HG02763 (cell line): ENCODE data around the gene MPRIP.
A peak's percentile ranks its signal among the peaks of the same experiment; 100 is the strongest.
"Not testable (repeated sequence)": the region's sequence is repeated elsewhere in the genome, so short reads cannot be mapped to it uniquely, and the experiment has no call there.

Source experiments
- ATAC-seq: cut with Tn5 transposase; IDR thresholded peaks from one replicate; pipeline ENCODE4 v1.9.1; 2021; ENCODE audit warnings: mild to moderate bottlenecking, moderate library complexity; ENCODE audit not compliant: unreplicated experiment

Gene MPRIP, protein sequence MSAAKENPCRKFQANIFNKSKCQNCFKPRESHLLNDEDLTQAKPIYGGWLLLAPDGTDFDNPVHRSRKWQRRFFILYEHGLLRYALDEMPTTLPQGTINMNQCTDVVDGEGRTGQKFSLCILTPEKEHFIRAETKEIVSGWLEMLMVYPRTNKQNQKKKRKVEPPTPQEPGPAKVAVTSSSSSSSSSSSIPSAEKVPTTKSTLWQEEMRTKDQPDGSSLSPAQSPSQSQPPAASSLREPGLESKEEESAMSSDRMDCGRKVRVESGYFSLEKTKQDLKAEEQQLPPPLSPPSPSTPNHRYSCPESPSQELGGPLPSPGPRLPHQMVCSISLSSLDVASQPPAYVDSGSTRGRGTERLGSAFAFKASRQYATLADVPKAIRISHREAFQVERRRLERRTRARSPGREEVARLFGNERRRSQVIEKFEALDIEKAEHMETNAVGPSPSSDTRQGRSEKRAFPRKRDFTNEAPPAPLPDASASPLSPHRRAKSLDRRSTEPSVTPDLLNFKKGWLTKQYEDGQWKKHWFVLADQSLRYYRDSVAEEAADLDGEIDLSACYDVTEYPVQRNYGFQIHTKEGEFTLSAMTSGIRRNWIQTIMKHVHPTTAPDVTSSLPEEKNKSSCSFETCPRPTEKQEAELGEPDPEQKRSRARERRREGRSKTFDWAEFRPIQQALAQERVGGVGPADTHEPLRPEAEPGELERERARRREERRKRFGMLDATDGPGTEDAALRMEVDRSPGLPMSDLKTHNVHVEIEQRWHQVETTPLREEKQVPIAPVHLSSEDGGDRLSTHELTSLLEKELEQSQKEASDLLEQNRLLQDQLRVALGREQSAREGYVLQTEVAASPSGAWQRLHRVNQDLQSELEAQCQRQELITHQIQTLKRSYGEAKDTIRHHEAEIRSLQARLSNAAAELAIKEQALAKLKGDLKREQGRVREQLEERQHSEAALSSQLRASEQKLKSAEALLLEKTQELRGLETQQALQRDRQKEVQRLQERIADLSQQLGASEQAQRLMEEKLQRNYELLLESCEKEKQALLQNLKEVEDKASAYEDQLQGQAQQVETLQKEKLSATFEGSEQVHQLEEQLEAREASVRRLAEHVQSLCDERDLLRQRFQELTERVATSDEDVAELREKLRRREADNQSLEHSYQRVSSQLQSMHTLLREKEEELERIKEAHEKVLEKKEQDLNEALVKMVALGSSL (N-terminal part only)

DNA sequence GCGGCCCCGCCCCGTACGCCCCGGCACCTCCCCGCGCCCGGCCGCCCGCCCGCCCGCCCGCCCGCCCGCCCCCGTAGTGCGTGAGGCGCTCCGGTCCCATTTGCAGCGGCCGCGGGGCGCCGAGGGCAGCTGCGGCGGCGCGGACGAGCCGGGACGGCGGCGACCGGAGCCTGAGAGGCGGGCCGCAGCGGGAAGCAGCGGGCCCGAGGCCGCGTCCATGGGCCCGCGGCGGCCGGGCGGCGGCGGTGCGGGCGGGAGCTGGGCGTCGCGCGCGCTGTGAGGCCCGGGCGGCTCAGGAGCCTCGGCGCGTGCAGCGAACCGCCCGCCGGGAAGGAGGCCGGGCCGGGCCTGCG lies at the start of gene MPRIP:
Gene MPRIP, plus strand, starts transcription at position 74 of the 353 bp plus-strand sequence. CDS start 392 bp downstream, outside the sequence.
- no peak for ATAC-seq

DNA sequence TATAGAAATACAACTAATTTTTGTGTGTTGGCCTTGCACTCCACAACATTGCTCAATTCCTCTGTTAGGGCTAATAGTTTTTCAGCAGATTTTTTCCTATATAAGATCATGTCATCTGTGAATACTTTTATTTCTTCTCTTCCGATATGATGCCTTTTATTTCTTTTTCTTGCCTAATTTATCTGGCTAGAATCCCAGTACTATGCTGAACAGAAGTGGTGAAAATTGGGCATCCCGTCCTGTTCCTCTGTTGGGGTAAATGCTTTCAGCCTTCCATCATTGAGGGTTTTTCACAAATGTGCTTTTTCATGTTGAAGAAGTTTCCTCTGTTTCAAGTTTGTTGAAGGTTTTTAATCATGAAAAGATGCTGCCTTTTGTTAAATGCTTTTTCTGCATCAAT lies 47.6 kb upstream of the MPRIP start:
- no peak for ATAC-seq

DNA sequence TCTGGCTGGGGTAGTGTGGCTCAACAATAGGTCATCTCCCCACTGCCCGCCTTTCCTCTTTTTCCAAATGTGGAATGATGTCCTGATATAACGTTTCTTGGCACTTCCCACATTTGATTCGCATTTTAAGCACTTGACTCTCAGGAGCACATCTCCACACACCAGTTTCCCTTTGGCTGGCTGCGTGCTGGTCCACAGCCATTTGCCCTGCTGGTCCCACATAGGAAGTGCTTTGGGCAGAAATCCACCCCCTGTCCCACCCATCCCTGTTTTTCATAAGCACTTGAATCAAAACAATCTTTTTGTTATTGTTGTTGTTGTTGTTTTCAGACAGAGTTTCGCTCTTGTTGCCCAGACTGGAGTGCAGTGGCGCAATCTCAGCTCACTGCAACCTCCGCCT lies 46.3 kb upstream of the MPRIP start:
- ATAC-seq, result no peak

DNA sequence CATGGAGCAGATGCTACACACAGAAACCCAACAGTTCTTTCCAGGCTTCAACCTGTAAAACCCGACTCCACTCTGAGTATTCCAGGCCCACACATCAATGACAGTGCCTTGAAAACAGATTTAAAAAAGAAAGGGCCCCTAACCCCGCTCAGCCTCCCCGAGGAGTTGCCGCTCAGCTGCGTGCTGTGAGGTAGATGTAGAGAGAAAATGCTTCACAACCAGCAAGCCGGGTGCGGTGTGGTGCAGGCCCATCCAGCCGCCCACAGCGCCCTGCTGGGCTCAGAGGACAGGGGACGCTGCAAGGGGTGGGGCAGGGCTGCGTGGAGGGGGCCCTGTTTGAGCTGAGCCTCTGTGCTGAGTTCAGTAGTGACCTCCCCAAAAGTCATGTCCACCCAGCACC lies 45.5 kb upstream of the MPRIP start:
- not testable (repeated sequence) for ATAC-seq

DNA sequence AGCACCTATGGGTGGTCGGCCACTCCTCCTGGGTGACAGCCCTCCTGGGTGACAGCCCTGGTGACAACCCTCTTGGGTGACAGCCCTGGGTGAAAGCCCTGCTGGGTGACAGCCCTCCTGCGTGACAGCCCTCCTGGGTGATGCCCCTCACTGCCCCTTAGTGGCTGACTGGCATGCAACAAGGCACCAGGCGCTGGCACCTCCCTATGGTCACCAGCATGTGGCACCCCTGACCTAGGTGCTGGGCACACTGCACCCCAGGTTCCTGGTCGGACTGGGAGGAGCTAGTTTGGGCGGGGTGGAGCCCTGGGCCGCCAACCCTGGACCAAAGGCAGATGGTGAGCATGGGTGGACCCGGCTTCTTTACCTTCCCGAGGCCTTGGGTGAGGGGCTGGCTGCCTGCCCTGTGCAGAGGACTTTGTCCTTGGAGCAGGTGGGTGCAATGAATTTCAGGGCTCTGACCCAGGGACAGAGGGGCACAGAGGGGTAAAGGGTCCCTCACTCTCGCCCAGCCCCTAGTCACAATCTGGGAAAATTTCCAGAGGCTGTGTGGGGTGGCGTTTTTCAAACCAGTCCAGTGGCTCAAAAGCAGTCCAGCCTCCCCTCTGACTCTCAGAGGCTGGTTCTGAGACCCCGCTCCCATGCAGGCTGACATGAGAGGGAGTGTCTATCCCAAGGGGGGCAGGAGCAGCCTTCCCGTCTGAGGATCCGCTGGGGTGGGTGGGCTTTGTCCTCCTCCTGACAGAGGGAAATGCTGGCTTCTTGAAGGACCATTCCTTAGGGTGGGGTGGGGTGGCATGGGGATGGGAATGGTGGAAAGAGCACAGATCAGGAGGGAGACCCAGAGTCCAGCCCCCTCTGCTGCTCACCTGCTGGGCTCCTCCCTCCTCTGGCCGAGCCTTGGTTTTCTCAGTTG lies 44.5 kb upstream of the MPRIP start:
- peak; percentile 86 for ATAC-seq

DNA sequence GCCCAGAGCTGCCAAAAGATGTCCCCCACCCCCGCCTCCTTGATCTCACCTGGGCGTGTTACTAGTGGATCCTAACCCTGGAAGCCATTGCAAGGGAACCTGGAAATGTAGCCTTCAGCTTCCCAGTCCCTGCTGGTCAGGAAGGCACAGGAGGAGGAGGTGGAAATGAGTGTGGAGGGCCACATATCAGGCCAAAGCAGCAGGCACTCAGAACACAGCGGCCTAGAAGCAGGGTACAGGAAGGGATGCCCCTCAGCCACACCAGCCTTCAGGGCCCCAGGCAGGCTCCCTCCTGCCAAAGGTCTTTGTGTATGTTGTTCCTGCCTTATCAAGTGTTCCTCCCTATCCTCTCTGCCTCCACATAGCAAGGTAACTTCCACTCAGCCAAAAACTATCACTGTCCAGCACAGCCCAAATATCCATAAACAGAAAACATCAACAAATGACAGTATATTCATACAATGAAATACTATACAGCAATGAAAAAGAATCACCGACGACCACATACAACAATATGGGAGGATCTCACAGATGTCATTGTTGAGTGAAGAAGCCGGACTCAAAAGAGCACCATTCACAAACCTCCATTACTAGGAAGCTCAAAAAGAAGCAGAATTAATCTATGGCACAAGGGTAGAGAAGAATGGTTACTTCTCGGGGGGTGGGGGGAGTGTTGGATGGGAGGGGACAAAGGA lies 42.2 kb upstream of the MPRIP start:
- ATAC-seq, result no peak

DNA sequence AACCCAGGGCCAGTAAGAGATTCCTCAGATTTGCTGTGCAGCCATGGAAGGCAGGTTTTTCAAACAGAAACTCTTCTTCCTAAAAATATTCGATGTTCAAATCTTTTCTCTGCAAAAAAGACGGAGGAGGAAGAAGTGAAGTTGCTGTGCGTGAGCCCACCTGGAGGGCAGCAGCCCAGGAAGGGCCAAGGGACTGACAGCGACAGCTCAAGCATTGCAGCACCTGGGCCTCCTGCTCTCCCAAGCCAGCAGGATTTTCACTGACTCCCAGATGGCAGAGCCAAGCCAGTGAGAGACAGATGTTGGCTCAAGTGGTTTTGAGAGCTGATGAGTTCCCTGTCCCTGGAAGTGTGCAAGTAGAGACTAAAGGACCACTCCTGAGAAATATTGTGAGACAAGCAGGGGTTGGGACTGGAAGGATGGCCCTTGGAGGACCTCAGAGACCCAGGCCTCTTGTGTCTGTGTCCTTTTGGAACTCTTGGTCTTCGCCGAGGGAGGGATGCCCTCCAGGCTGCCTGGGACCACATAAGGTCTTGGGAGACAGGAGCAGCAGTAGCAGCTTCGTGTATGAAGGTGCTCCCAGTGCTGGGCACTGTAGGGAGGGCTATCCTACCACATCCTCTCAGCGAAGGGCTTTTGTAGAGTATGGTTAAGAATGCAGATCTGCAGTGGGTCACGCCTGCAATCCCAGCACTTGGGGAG lies 41.0 kb upstream of the MPRIP start:
- no peak for ATAC-seq

DNA sequence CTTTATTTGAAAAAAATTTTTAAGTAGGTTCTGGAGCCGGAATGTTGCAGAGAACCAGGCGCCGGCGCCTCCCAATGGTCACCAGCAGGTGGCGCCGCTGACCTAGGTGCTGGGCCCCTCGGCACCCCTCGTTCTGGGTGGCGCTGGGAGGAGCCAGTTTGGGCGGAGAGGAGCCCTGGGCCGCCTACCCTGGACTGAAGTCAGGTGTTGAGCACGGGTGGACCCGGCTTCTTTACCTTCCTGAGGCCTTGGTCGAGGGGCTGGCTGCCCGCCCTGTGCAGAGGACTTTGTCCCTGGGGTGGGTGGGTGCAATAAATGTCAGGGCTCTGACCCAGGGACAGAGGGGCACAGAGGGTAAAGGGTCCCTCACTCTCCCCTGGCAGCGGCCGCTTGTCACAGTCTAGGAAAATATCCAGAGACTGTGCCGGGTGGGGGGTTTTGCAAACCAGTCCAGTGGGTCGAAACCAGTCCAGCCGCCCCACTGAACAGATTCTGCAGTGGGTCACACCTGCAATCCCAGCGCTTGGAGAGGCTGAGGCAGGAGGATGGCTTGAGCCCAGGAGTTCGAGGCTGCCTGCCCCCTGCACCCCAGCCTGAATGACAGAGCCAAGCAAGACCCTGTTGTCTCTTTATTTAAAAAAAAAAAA lies 40.3 kb upstream of the MPRIP start:
- no peak for ATAC-seq

DNA sequence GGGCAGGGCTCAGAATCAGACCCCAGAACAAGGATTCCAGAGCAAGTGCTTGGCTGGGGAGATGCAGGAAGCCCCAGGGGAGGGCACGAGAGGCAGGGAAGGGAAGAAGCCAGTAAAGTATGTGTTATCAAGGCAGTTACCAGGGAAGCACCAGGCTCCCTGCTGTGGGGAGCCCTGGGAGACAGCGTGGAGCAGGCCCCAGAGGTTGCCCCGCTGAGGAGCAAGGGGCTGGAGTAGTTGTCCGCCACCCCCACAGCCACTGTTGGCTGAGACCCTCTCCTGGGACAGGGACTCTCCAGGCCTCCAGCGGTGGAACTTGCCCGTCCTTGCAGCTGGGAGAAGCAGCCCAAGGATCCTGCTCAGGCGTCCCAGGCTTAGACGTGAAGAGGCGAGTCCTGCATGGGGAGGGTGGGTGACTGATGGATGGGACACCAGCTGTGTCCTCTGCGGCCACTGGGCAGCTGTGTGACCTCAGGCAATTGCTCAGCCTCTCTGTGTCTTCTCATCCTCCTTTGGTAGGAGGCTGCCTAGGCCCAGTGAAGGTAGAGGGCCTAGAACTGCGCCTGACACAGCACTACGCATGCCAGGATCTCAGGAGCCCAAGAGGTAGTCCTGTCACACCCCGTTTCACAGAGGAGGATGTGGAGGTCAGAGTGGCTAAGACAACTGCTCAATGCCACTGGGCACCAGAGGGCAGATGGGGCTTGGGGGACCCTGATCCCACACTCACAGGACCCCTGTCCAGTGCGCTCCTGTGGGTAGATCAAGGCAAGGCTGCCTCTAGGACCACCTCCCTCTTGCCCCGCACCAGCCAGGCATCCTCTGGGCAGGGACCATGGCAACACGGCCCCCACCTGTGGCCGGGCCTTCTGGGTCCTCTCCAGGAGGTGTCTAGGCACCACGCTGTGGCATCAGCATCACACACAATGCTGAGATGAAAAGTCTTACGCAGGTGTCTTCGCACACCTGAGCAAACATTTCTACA lies 39.2 kb upstream of the MPRIP start:
- not testable (repeated sequence) for ATAC-seq

DNA sequence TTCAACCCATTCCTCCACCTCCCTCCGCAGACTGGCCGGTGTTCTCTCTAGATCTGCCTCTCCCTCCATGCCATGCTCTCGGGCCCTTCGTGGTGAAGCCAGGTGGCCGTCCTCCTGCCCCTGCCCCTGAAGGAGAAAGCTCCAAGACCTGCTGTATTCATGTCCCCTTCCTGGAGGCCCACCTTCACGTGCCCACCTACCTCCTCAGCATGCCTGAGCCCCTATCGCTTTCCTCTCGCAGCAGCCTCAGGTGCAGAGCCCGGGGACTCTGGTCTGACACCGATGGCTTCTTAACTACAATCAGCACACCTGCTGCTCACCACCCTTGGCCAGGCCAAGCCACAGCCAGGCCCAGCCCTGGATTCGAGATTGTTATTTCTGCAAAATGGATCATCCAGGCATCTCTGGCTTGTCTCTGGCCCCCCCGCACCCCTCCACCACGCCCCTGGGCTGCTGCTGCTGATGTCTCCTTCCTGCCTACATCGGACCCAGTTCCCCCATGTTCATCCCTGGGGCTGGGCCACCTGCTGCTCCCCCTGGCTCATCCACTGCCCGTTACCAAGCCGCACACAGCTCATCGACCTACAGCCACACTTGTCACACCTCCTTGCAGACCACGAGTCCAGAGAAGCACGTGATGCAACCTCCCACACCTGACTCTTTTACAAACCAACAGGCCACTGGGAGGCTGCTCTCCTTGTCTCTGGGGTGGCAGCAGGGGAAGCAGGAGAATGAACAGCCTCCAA lies 37.8 kb upstream of the MPRIP start:
- ATAC-seq, result no peak

DNA sequence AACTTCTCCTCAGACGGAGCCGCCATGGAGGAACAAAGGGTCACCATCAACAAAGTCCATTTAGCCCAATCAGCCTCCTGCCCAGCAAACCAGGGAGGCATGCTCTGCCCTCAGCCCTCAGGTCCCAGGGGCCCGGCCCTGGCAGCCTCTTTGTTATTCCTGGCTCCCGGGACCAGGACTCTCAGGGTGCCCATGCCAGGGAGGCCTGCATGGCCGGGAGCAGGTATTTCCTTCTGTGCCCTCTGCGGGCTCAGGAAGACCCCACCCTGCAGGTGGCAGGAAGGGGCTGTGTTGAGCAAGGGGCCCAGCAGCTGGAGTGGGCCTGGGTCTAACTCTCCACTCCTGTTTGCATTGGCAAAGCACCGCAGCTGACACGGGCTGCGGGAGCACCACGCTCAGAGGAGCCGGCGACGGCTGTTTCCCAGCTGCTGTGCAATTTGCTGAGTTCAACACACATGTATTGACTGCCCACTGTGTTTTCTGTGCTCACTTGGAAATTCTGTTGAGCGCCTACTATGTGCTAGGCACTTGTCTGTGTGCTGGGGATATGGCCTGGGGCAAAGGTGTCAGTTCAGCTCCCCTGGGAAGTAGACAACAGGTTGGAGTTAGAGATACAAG lies 37.2 kb upstream of the MPRIP start:
- not testable (repeated sequence) for ATAC-seq

DNA sequence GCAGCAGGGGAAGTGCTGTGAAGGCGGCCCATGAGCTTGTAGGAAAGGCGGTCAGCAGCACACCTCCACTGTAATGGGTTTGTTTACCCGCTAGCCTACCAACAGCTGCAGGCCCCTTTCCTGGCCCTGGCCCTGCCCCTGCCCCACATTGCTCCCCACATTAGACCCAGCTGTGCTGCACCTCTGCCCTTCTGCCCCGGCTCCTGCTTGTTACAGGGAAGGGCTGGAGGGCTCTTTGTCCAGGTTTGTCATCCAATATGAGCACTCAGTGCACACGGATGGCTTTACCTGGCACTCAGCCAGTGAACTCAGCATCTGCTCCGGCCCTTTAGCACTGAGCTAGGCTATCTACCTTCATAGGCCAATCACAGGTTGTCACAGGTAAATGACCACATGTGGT lies 34.4 kb upstream of the MPRIP start:
- ATAC-seq, result not testable (repeated sequence)

DNA sequence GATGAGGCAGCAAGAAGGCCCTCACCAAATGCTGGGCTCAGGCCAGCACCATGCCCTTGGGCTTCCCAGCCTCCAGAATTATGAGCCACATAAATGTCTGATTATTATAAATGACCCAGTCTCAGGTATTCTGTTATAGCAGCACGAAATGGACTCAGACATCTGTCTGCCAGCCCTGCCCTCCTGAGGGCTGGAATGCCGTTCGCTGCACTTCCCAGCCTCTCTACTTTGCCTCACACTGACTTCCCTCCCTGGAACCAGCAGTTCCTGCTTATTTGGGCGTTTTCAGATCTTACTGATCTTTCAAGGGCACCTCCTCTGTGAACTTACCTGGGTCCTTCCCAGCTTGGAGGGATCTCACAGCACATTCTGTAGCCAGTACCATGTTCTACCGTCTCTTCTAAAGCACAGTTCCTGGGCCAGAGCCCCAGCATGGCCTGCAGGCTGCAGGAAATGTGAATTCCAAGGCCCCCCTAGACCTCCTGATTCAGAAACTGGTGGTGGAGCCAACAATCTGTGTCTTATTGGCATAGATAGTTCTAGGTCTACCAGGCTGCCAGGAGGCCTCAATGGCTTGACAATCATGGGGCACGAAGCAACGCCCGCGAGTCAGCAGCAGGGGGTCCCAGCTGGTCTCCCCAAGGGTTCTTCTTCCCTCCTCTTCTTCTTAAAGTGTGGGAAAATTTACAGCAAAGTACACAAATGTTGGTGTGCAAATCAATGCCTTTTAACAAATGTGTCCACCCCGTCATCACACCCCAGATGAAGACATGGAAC lies 33.4 kb upstream of the MPRIP start:
- not testable (repeated sequence) for ATAC-seq

DNA sequence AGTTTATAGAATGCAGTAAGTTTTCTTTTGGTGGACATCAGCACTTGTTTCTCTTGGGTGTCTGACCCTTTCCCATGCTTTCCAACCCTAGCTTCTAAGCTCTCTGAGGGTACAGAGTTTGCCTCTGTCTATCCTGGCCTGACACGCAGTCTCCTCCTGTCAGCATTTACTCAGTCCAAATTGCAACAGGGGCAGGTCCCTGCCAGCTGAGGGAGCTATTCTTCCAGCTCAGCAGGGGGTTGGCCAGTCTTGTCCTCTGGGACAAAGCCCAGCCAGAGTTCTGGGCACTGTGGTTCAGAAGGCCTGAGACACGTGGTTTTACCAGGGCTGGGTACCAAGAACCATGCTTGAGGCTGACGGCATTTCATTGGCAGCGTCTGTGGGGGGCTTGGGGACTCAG lies 32.3 kb upstream of the MPRIP start:
- ATAC-seq, result not testable (repeated sequence)

DNA sequence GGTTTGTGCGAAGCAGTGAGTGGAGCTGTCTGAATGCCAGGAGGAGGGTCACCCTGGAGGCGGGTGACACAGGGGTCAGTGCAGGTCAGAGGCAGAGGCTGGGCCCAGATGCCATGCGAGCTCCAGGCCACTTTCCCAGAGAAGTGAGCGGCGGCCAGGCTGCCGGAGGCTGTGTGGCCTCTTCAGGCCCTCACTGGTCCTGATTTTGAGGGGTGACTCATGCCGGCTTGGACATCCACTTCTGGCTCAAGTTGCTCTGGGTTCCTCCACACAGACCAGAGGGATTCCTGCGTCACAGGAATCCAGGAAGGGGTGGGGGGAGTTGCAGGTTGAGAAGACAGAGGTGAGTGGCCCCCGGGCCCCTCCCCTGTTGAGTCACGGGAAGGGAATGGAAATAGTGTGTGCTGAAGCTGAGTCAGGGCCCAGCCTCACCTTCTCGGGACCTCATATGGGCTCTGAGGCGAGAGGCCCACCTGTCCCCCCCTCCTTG lies 31.7 kb upstream of the MPRIP start:
- ATAC-seq, result not testable (repeated sequence)
